Breast epithelium (tissue), 4 donors: ENCODE data around the gene CNGB1. TPM values are rescaled to one million over a fixed set of nuclear protein-coding genes. Genes with fewer than 3 reads are reported as not detected.
"Not testable (repeated sequence)": the region's sequence is repeated elsewhere in the genome, so short reads cannot be mapped to it uniquely, and the experiment has no call there.

Experiments
- DNase-seq, 2 donors: peaks; one replicate each; pipeline ENCODE4 v3.0.0-alpha.2; 2019; ENCODE audit warnings: low spot score in 2 of 2
- H3K27ac ChIP-seq, 2 donors: fragments of 200-600 bp; sonication (generic) in 1 of 2; one replicate each; pipeline ENCODE4 v1.5.1; 2016 to 2019; ENCODE audit warnings: mild to moderate bottlenecking in 1 of 2
- H3K27me3 ChIP-seq, 2 donors: fragments of 200-600 bp; sonication (generic) in 1 of 2; one replicate each; pipeline versions ENCODE4 v1.5.1 to v1.6.0; 2017 to 2019; ENCODE audit warnings: control low read depth in 1 of 2, mild to moderate bottlenecking in 1 of 2
- H3K36me3 ChIP-seq: fragments of 200-600 bp; one replicate; pipeline ENCODE4 v1.5.1; 2019
- H3K4me1 ChIP-seq, 2 donors: fragments of 200-600 bp; sonication (generic); one replicate each; pipeline ENCODE4 v1.5.1; 2016 to 2019; ENCODE audit warnings: control low read depth in 1 of 2
- H3K4me3 ChIP-seq, 3 donors: fragments of 200-600 bp; sonication (generic); 1 replicate in 2 of 3; 2 replicates in 1 of 3; pipeline ENCODE4 v1.5.1; 2016 to 2019; ENCODE audit warnings: mild to moderate bottlenecking in 3 of 3, moderate library complexity in 2 of 3
- H3K9me3 ChIP-seq, 2 donors: fragments of 200-600 bp; sonication (generic) in 1 of 2; one replicate each; pipeline ENCODE4 v1.5.1; 2016 to 2019; ENCODE audit warnings: control low read depth in 1 of 2
- CTCF ChIP-seq, 3 donors: fragments of 450-650 bp; IDR thresholded peaks; one replicate each; pipeline ENCODE4 v1.5.1; 2016 to 2017; ENCODE audit warnings: antibody characterized with exemption in 3 of 3, mild to moderate bottlenecking in 3 of 3, moderate library complexity in 3 of 3
- POLR2A ChIP-seq: fragments of 450-650 bp; IDR thresholded peaks from one replicate; pipeline ENCODE4 v1.6.1; 2016; ENCODE audit warnings: antibody characterized with exemption, mild to moderate bottlenecking, moderate library complexity
- POLR2AphosphoS5 ChIP-seq, 3 donors: sonication (generic); formaldehyde crosslinking; IDR thresholded peaks; one replicate each; pipeline ENCODE4 v1.6.1; 2017; ENCODE audit warnings: antibody characterized with exemption in 3 of 3
- intact Hi-C: fragments of 100-400 bp; cut with DNase I; formaldehyde crosslinking; loops from one replicate; pipeline ENCODE4 v1.15.1; 2023; ENCODE audit warnings: low total_unique reads
- total RNA-seq, 3 donors: library from RNA; depleted of rRNA; stranded (reverse); fragments of >200 nt; gene quantifications; one replicate each; pipeline ENCODE4 v1.1.0, GENCODE V29; 2016

The CNGB1 gene
- total RNA-seq, 3 donors from 2014 or later, result not detected

- Histone ChIP-seq H3K9me3 (no peaks in the 10 kb centered on the region), H3K27me3 (no peaks in the 10 kb centered on the region), H3K4me3 (no peak overlapping the region), H3K36me3 (no peaks in the 10 kb centered on the region), H3K4me1 (no peaks in the 10 kb centered on the region), H3K27ac (no peak overlapping the region)
- no peak for TF ChIP-seq CTCF (IDR thresholded peaks at IDR 0.05)
- no peak for TF ChIP-seq POLR2AphosphoS5 (IDR thresholded peaks at IDR 0.05)
- no peak for TF ChIP-seq POLR2A
- intact Hi-C loops, result loop anchor here (10.0 kb wide), 1 partner anchor 86 kb away; no protein-coding TSS in a partner anchor
- no peak for DNase-seq
Measured at GRCh38 chr16:57840833-57841232, 130.1 kb downstream of the CNGB1 start.

- no peaks in the 10 kb centered on the region for H3K4me1 ChIP-seq
- intact Hi-C loops, result no loop called here
- no peaks in the 10 kb centered on the region for H3K9me3 ChIP-seq
- H3K4me3 ChIP-seq, result no peak overlapping the region
- no peak for DNase-seq
- no peak overlapping the region for H3K27ac ChIP-seq
- no peak for TF ChIP-seq POLR2AphosphoS5 (IDR thresholded peaks at IDR 0.05)
- H3K27me3 ChIP-seq, result no peaks in the 10 kb centered on the region
- H3K36me3 ChIP-seq, result no peaks in the 10 kb centered on the region
Measured at GRCh38 chr16:57838161-57838560, 132.8 kb downstream of the CNGB1 start.

GRCh38 chr16:57837305-57838125 lies 133.4 kb downstream of the CNGB1 start:
- no peak for TF ChIP-seq CTCF (IDR thresholded peaks at IDR 0.05)
- no peak for TF ChIP-seq POLR2A
- no peak for TF ChIP-seq POLR2AphosphoS5 (IDR thresholded peaks at IDR 0.05)
- no peaks in the 10 kb centered on the region for H3K27me3 ChIP-seq
- no peaks in the 10 kb centered on the region for H3K4me1 ChIP-seq
- no peaks in the 10 kb centered on the region for H3K9me3 ChIP-seq
- H3K36me3 ChIP-seq, result no peaks in the 10 kb centered on the region
- no peak overlapping the region for H3K4me3 ChIP-seq
- H3K27ac ChIP-seq, result no peak overlapping the region
- no peak for DNase-seq
- intact Hi-C loops, result no loop called here

- DNase-seq, H3K9me3 ChIP-seq, H3K4me1 ChIP-seq, H3K4me3 ChIP-seq, H3K27ac ChIP-seq, H3K27me3 ChIP-seq, intact Hi-C loops, H3K36me3 ChIP-seq: not testable (repeated sequence)
Measured at GRCh38 chr16:57835439-57835838, 135.5 kb downstream of the CNGB1 start.

DNA sequence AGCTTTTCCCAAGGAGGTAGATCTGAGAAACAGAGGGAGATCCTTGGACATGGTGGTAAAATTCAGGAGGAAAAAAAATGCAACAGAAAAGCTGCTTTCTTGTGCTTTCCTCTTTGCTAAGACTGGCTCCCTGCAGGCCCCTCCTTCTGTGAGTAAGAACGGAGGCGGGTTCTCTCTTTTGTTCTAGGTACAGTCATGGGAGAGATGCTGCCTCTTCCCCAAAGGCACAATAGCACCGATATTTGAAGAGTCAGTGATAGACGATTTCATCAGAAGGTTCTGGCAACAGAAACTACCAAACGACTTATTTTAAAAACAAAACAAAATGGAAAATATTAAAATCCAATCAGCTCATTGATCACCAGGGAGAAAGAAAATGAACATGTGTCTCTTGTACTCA lies 136.0 kb downstream of the CNGB1 start:
- Histone ChIP-seq H3K9me3 (no peaks in the 10 kb centered on the region), H3K36me3 (no peaks in the 10 kb centered on the region), H3K4me1 (no peaks in the 10 kb centered on the region), H3K27ac (no peak overlapping the region), H3K27me3 (no peaks in the 10 kb centered on the region), H3K4me3 (no peak overlapping the region)
- no peak for TF ChIP-seq POLR2AphosphoS5 (IDR thresholded peaks at IDR 0.05)
- no peak for TF ChIP-seq POLR2A
- TF ChIP-seq CTCF (IDR thresholded peaks at IDR 0.05), result no peak
- DNase-seq, result no peak
- intact Hi-C loops, result no loop called here

Other genes starting within 250 kb of the CNGB1 start
- 10 to 100 TPM; 15.5 to 20.9 (median 17.0) TPM for gene KATNB1, start 235.4 kb downstream of the CNGB1 start, total RNA-seq
- gene KIFC3, start 168.6 kb downstream of the CNGB1 start, total RNA-seq, result 10 to 100 TPM; 15.7 to 36.1 (median 35.1) TPM
- gene ZNF319, start 29.5 kb upstream of the CNGB1 start, total RNA-seq, result 1 to 10 TPM; 6.2 to 7.2 (median 6.4) TPM
- gene USB1, start 30.3 kb upstream of the CNGB1 start, total RNA-seq, result 10 to 100 TPM; 14.5 to 37.0 (median 26.4) TPM
- 1 to 10 TPM; 4.6 to 5.3 (median 4.8) TPM for gene MMP15, start 54.6 kb upstream of the CNGB1 start, total RNA-seq
- gene CFAP20, start 158.3 kb upstream of the CNGB1 start, total RNA-seq, result 10 to 100 TPM; 30.5 to 46.1 (median 30.9) TPM
- 10 to 100 TPM; 25.6 to 47.7 (median 29.4) TPM for gene CSNK2A2, start 227.0 kb upstream of the CNGB1 start, total RNA-seq